Measurements from ENCODE around the gene CCDC167. TPM values are rescaled to one million over a fixed set of nuclear protein-coding genes. Genes with fewer than 3 reads are reported as not detected.

Gene CCDC167
- total RNA-seq, 4 donors from 2014 or later = 23.4 to 35.0 (median 30.8) TPM

GRCh38 chr6:37478827-37479226 lies 20.9 kb downstream of the CCDC167 start:
- Histone ChIP-seq H3K36me3 (peaks cover 0 to 61% of the 10 kb centered on the region in 2 donors), H3K27me3 (no peaks in the 10 kb centered on the region), H3K27ac (no peak overlapping the region), H3K9me3 (no peaks in the 10 kb centered on the region), H3K4me1 (peaks cover under 1% of the 10 kb centered on the region in 2 donors), H3K4me3 (no peak overlapping the region)
- ATAC-seq (no peak), DNase-seq (no peak)
- TF ChIP-seq CTCF (IDR thresholded peaks at IDR 0.05 in 4 of 5, conservative IDR thresholded peaks at IDR 0.05 in 1 of 5) (no peak), POLR2A (IDR thresholded peaks at IDR 0.05) (no peak)
- in situ Hi-C loops (cut with MboI; ENCODE audit: low sequenced_read_pairs in 4 of 4) = loop anchor here in 3 of 4 donors (25.0 kb wide), 1 partner anchor 208 kb away; the partner anchor contains the start of gene MDGA1 (in 3 of the 3)
- intact Hi-C loops (cut with DNase I; ENCODE audit: low total_unique reads) = no loop called here

DNA sequence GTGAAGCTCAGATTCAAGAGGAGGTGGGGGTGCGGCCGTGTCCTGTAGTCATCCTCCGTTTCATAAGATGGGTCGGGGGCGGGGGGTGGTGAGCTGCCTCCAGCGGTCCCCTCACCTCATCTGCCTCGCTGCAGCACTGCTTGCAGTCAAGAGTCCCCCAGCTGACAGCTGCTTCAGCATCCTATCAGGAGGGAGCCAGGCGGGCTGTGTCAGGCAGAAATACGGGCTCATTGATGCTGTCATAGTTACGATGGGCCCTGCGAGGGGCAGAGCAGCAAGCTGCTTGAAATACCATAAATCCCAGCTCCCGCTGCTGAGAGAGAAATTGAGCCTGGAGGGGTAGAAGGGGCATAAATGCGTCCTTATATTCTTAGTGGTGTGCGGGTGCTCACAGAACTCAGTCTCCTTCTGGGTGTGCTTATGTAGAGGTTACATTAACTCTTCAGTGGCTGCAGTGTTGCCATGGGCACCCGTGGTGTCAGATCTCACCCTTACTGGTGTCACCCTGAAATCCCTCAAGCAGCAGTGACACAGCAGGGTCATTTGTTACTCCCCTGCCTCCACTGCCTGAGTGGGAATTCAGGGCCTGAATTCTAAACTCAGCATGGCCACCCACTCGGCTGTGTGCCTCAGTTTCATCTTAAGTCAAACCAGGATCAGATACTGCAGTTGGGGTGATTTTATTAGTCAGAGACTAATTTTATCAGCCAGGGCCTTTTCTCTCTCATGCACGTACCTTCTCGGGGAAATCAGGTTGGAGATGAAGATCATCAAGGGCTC lies 21.8 kb downstream of the CCDC167 start:
- ATAC-seq = no peak
- Histone ChIP-seq H3K9me3 (no peaks in the 10 kb centered on the region), H3K4me1 (peaks cover 9 to 11% of the 10 kb centered on the region in 2 donors), H3K27ac (no peak overlapping the region), H3K36me3 (peaks cover 0 to 66% of the 10 kb centered on the region in 2 donors), H3K4me3 (no peak overlapping the region), H3K27me3 (no peaks in the 10 kb centered on the region)
- TF ChIP-seq POLR2A (IDR thresholded peaks at IDR 0.05) = no peak
- no peak for TF ChIP-seq CTCF (IDR thresholded peaks at IDR 0.05 in 4 of 5, conservative IDR thresholded peaks at IDR 0.05 in 1 of 5)
- in situ Hi-C loops (cut with MboI; ENCODE audit: low sequenced_read_pairs in 4 of 4) = loop anchor here in 3 of 4 donors (25.0 kb wide), 1 partner anchor 209 kb away; the partner anchor contains the start of gene MDGA1 (in 3 of the 3)
- no peak for DNase-seq
- intact Hi-C loops (cut with DNase I; ENCODE audit: low total_unique reads) = no loop called here

GRCh38 chr6:37477191-37477590 lies 22.5 kb downstream of the CCDC167 start:
- in situ Hi-C loops (cut with MboI; ENCODE audit: low sequenced_read_pairs in 4 of 4) (loop anchor here in 3 of 4 donors (25.0 kb wide), 1 partner anchor 210 kb away; the partner anchor contains the start of gene MDGA1 (in 3 of the 3)), intact Hi-C loops (cut with DNase I; ENCODE audit: low total_unique reads) (no loop called here)
- Histone ChIP-seq H3K27ac (no peak overlapping the region), H3K27me3 (no peaks in the 10 kb centered on the region), H3K4me1 (peaks cover 12 to 14% of the 10 kb centered on the region in 2 donors), H3K4me3 (no peak overlapping the region), H3K36me3 (peaks cover 0 to 72% of the 10 kb centered on the region in 2 donors), H3K9me3 (no peaks in the 10 kb centered on the region)
- TF ChIP-seq CTCF (IDR thresholded peaks at IDR 0.05 in 4 of 5, conservative IDR thresholded peaks at IDR 0.05 in 1 of 5) (no peak), POLR2A (IDR thresholded peaks at IDR 0.05) (no peak)
- DNase-seq (no peak), ATAC-seq (no peak)

DNA sequence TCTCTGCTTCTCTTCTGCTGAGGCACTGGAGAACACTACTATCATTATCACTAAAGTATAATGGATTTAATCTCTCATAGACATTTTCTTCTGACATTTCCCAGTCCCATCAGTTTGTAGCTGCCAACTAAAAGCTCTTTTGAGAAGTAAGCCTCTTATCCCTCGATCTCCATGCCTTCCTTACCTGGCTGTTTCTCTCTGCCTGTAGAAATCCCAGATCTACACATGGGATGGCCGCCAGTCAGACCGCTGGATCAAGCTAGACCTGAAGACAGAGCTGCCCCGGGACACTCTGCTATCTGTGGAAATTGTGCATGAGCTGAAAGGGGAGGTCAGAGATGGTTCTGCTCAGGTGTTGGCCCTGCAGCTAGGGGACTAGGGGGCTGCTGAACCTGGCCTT lies 25.4 kb downstream of the CCDC167 start:
- H3K27me3 ChIP-seq = no peaks in the 10 kb centered on the region
- no peak overlapping the region for H3K4me3 ChIP-seq
- intact Hi-C loops (cut with DNase I; ENCODE audit: low total_unique reads) = no loop called here
- no peak for ATAC-seq
- in situ Hi-C loops (cut with MboI; ENCODE audit: low sequenced_read_pairs in 4 of 4) = no loop called here
- peaks cover 12 to 14% of the 10 kb centered on the region in 2 donors for H3K4me1 ChIP-seq
- peaks cover 0 to 72% of the 10 kb centered on the region in 2 donors for H3K36me3 ChIP-seq
- TF ChIP-seq CTCF (IDR thresholded peaks at IDR 0.05 in 4 of 5, conservative IDR thresholded peaks at IDR 0.05 in 1 of 5) (no peak), POLR2A (IDR thresholded peaks at IDR 0.05) (no peak)
- no peak for DNase-seq
- H3K27ac ChIP-seq = no peak overlapping the region
- H3K9me3 ChIP-seq = no peaks in the 10 kb centered on the region
